WTC11 (cell line): Measurements from ENCODE around the gene KDSR. TPM values are rescaled to one million over a fixed set of nuclear protein-coding genes. Genes with fewer than 3 reads are reported as not detected.

Experiments
- ATAC-seq: fragments of 200-7000 bp; cut with Tn5 transposase; 2 replicates; pipeline ENCODE4 v1.10.0; 2021; ENCODE audit warnings: mild to moderate bottlenecking, moderate library complexity
- CTCF ChIA-PET: fragments of 300-600 bp; sonication (Branson Sonifier 250); formaldehyde crosslinking; loops from one replicate; lab custom pipeline; 2021; ENCODE audit warnings: antibody characterized with exemption; lab: Charles Lee
- POLR2A ChIA-PET: fragments of 350-600 bp; sonication (Branson Sonifier 250); formaldehyde crosslinking; loops from one replicate; lab custom pipeline; 2021; ENCODE audit warnings: antibody characterized with exemption; lab: Charles Lee
- DNase-seq: peaks from one replicate; pipeline ENCODE4 v3.0.0; 2021; ENCODE audit warnings: low spot score
- H3K27ac Mint-ChIP-seq: 2 replicates; pipeline ENCODE4 v1.8.0; 2021; ENCODE audit warnings: mixed read lengths
- H3K27me3 Mint-ChIP-seq: 2 replicates; pipeline ENCODE4 v1.8.0; 2021; ENCODE audit warnings: low read depth, mild to moderate bottlenecking, moderate library complexity, mixed read lengths
- H3K36me3 Mint-ChIP-seq: 2 replicates; pipeline ENCODE4 v1.8.0; 2021; ENCODE audit warnings: mixed read lengths
- H3K4me1 Mint-ChIP-seq: 2 replicates; pipeline ENCODE4 v1.8.0; 2022; ENCODE audit warnings: mixed read lengths
- H3K4me3 Mint-ChIP-seq: 2 replicates; pipeline ENCODE4 v1.8.0; 2021; ENCODE audit warnings: mild to moderate bottlenecking, moderate library complexity, mixed read lengths
- H3K9me3 Mint-ChIP-seq: 2 replicates; pipeline ENCODE4 v1.8.0; 2021; ENCODE audit warnings: mixed read lengths
- CREM ChIP-seq: sonication (generic); formaldehyde crosslinking; IDR thresholded peaks from 2 replicates; pipeline ENCODE4 v1.8.1; 2022; ENCODE audit warnings: mild to moderate bottlenecking, missing genetic modification reagents, moderate library complexity
- E2F4 ChIP-seq: sonication (generic); formaldehyde crosslinking; IDR thresholded peaks from 2 replicates; pipeline ENCODE4 v1.8.1; 2022; ENCODE audit warnings: low read depth, mild to moderate bottlenecking, moderate library complexity, missing genetic modification reagents, borderline replicate concordance
- FOXP4 ChIP-seq: sonication (generic); formaldehyde crosslinking; IDR thresholded peaks from 2 replicates; pipeline ENCODE4 v1.8.0; 2022; ENCODE audit warnings: mild to moderate bottlenecking, missing genetic modification reagents
- GRHL2 ChIP-seq: fragments of 250-450 bp; sonication (Bioruptor Pico); IDR thresholded peaks from 2 replicates; pipeline ENCODE4 v1.8.0; 2022; ENCODE audit warnings: mild to moderate bottlenecking, moderate library complexity; ENCODE audit not compliant: insufficient replicate concordance, severe bottlenecking
- GTF2I ChIP-seq: fragments of 250-450 bp; sonication (Bioruptor Pico); conservative IDR thresholded peaks from 2 replicates; pipeline ENCODE4 v1.4.0; 2021; ENCODE audit warnings: mild to moderate bottlenecking
- HMGA2 ChIP-seq: fragments of 250-450 bp; sonication (Bioruptor Pico); IDR thresholded peaks from 2 replicates; pipeline ENCODE4 v1.4.0; 2021; ENCODE audit warnings: mild to moderate bottlenecking, moderate library complexity
- ZNF317 ChIP-seq: sonication (generic); formaldehyde crosslinking; IDR thresholded peaks from 2 replicates; pipeline ENCODE4 v1.8.1; 2023; ENCODE audit warnings: low read depth, mild to moderate bottlenecking, moderate library complexity, missing genetic modification reagents, borderline replicate concordance
- ZNF532 ChIP-seq: fragments of 250-450 bp; sonication (Bioruptor Pico); IDR thresholded peaks from 2 replicates; pipeline ENCODE4 v1.9.0; 2021; ENCODE audit warnings: mild to moderate bottlenecking, borderline replicate concordance
- total RNA-seq: library from RNA; stranded (reverse); gene quantifications from 3 replicates; pipeline ENCODE4 v1.2.3, GENCODE V29; 2021
- TF ChIP-seq, protein P1 (sequence below): sonication (generic); formaldehyde crosslinking; IDR thresholded peaks from 2 replicates; pipeline ENCODE4 v1.8.1; 2023; ENCODE audit warnings: mild to moderate bottlenecking, moderate library complexity, missing genetic modification reagents

Gene KDSR
- total RNA-seq, 1 experiment from 2014 or later, result 51.8 TPM

DNA sequence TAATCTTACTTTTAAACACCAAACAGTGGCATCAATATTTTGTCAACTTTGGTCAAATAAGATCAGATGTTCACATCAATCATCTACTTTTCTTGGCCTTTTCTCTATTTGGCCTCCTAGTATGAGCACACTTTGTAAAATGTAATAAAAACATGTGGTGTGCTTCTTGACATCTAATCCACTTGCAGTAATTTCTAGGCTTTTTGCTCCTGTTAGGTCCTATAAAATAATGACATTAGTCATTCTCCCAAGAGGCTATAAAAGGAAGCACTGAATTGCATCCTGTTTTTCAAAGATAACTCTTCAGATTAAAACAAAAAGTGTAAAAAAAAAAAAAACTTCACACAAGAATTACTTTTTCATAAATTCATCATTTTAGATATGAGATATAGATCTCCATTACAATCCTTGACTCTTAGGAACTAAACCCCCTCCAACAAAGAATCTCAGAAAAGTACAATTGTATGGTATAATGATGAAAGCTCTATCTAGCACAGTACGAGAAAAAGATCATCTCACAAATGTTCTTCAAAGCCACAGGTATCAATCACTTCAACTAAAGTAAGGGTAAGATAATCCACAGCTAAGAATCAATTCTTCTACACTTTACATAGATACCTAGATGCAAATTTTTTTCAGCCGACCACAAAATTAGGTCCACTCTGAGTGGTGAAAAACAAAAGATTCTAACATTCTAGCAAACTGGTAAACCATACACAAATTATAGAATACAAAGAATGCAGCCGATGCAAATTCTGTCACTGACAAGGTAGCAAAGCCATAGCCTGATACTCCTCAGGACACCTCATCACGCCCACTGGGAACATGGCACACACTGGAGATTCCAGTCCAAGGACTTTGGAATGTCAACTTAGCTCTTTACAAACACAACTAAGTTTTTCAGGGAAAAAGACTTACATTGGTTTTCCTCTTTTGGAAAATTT lies 50.1 kb downstream of the KDSR start:
- Mint-ChIP-seq H3K27me3 (peaks cover 41% of the 10 kb centered on the region), H3K27ac (no peak overlapping the region), H3K36me3 (no peaks in the 10 kb centered on the region), H3K4me3 (no peak overlapping the region), H3K9me3 (no peaks in the 10 kb centered on the region)
- no peak for ATAC-seq
- TF ChIP-seq ZNF532, result no peak
- TF ChIP-seq E2F4 (CRISPR knock-in tag), result no peak
- TF ChIP-seq GTF2I (CRISPR knock-in tag), result no peak
- TF ChIP-seq CREM (CRISPR knock-in tag), result no peak
- no peak for TF ChIP-seq GRHL2 (CRISPR knock-in tag)
- TF ChIP-seq, all 79 proteins: peak for 0
- CTCF ChIA-PET, result interaction anchor here (1.2 to 1.8 kb wide), 3 partner anchors 11 to 301 kb away, joined by 3 to 15 read pairs (median 7); no protein-coding TSS in a partner anchor
- H3K4me1 Mint-ChIP-seq, result peaks cover 16% of the 10 kb centered on the region
- POLR2A ChIA-PET, result interaction anchor here (0.9 kb wide), 1 partner anchor 23 kb away, joined by 3 read pairs; no protein-coding TSS in a partner anchor
- no peak for DNase-seq

DNA sequence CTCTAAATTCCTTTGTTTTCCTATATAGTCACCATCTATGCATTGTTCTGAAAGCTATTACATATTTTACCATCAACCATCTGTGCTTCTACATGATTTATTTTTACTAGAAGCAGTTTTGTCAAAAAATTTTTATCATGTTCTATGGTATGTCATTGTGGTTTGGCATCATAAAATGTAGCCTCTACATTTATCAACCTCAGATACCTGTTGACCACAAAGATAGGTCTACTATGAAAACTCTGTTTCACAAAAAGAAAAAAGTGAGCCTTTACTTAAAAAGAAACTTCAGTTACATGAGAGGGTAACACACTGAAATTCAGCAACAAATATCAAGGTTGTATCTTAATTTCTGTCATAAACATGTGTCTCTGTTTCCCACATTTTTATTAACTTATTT lies 51.1 kb downstream of the KDSR start:
- peaks cover 35% of the 10 kb centered on the region for H3K27me3 Mint-ChIP-seq
- POLR2A ChIA-PET, result no interaction called here
- TF ChIP-seq ZNF317 (CRISPR knock-in tag) (no peak), HMGA2 (CRISPR knock-in tag) (no peak), ZNF532 (no peak), FOXP4 (CRISPR knock-in tag) (no peak)
- TF ChIP-seq, protein P1, sequence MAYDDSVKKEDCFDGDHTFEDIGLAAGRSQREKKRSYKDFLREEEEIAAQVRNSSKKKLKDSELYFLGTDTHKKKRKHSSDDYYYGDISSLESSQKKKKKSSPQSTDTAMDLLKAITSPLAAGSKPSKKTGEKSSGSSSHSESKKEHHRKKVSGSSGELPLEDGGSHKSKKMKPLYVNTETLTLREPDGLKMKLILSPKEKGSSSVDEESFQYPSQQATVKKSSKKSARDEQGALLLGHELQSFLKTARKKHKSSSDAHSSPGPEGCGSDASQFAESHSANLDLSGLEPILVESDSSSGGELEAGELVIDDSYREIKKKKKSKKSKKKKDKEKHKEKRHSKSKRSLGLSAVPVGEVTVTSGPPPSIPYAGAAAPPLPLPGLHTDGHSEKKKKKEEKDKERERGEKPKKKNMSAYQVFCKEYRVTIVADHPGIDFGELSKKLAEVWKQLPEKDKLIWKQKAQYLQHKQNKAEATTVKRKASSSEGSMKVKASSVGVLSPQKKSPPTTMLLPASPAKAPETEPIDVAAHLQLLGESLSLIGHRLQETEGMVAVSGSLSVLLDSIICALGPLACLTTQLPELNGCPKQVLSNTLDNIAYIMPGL (CRISPR knock-in tag), result no peak
- ATAC-seq (no peak), DNase-seq (no peak)
- H3K36me3 Mint-ChIP-seq, result no peaks in the 10 kb centered on the region
- H3K27ac Mint-ChIP-seq, result no peak overlapping the region
- H3K4me3 Mint-ChIP-seq, result no peak overlapping the region
- CTCF ChIA-PET, result no interaction called here
- H3K4me1 Mint-ChIP-seq, result peaks cover 12% of the 10 kb centered on the region
- H3K9me3 Mint-ChIP-seq, result no peaks in the 10 kb centered on the region
